BE2C (cell line): ENCODE data around the gene DCTN1.
"Not testable (repeated sequence)": the region's sequence is repeated elsewhere in the genome, so short reads cannot be mapped to it uniquely, and the experiment has no call there.

Experiments used
- DNase-seq: peaks from one replicate; pipeline ENCODE4 v3.0.0-alpha.2; 2020
- H3K27me3 ChIP-seq: fragments of 250-450 bp; sonication (Bioruptor Pico); 2 replicates; pipeline ENCODE4 v1.5.1; 2020; ENCODE audit warnings: mild to moderate bottlenecking
- H3K36me3 ChIP-seq: fragments of 250-450 bp; sonication (Bioruptor Pico); 2 replicates; pipeline ENCODE4 v1.5.1; 2020; ENCODE audit warnings: mild to moderate bottlenecking
- H3K4me1 ChIP-seq: fragments of 250-450 bp; sonication (Bioruptor Pico); 2 replicates; pipeline ENCODE4 v1.5.1; 2020
- H3K4me3 ChIP-seq: 2 replicates; pipeline ENCODE4 v1.5.1; 2011; ENCODE audit warnings: low read depth, low read length
- H3K9me3 ChIP-seq: fragments of 250-450 bp; sonication (Bioruptor Pico); 2 replicates; pipeline ENCODE4 v1.5.1; 2020
- TF ChIP-seq, protein P1 (sequence below): IDR thresholded peaks from 2 replicates; pipeline ENCODE4 v1.5.1; 2012; ENCODE audit warnings: mild to moderate bottlenecking, low read depth, low read length

DCTN1 gene

GRCh38 chr2:74345272-74345943 is 34.7 kb downstream of the DCTN1 start:
- no peaks in the 10 kb centered on the region for H3K36me3 ChIP-seq
- H3K9me3 ChIP-seq: no peaks in the 10 kb centered on the region
- no peak overlapping the region for H3K4me3 ChIP-seq
- DNase-seq: no peak
- TF ChIP-seq, protein P1, sequence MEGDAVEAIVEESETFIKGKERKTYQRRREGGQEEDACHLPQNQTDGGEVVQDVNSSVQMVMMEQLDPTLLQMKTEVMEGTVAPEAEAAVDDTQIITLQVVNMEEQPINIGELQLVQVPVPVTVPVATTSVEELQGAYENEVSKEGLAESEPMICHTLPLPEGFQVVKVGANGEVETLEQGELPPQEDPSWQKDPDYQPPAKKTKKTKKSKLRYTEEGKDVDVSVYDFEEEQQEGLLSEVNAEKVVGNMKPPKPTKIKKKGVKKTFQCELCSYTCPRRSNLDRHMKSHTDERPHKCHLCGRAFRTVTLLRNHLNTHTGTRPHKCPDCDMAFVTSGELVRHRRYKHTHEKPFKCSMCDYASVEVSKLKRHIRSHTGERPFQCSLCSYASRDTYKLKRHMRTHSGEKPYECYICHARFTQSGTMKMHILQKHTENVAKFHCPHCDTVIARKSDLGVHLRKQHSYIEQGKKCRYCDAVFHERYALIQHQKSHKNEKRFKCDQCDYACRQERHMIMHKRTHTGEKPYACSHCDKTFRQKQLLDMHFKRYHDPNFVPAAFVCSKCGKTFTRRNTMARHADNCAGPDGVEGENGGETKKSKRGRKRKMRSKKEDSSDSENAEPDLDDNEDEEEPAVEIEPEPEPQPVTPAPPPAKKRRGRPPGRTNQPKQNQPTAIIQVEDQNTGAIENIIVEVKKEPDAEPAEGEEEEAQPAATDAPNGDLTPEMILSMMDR: no peak
- no peaks in the 10 kb centered on the region for H3K4me1 ChIP-seq
- no peaks in the 10 kb centered on the region for H3K27me3 ChIP-seq

- no peaks in the 10 kb centered on the region for H3K9me3 ChIP-seq
- H3K36me3 ChIP-seq: no peaks in the 10 kb centered on the region
- H3K27me3 ChIP-seq: no peaks in the 10 kb centered on the region
- no peaks in the 10 kb centered on the region for H3K4me1 ChIP-seq
- no peak for DNase-seq
- H3K4me3 ChIP-seq: no peak within 1 kb of the TSS
- TF ChIP-seq, protein P1: no peak
Measured at GRCh38 chr2:74343316-74343715, 36.8 kb downstream of the DCTN1 start, which contains the start of gene SLC4A5. Gene SLC4A5, minus strand, starts transcription at chr2:74343416. Its CDS starts 28,393 bp downstream, at chr2:74315023.

- not testable (repeated sequence) for H3K4me3 ChIP-seq, H3K9me3 ChIP-seq, H3K4me1 ChIP-seq, DNase-seq, H3K27me3 ChIP-seq, H3K36me3 ChIP-seq
Measured at GRCh38 chr2:74336227-74336626, 43.9 kb downstream of the DCTN1 start.

DNA sequence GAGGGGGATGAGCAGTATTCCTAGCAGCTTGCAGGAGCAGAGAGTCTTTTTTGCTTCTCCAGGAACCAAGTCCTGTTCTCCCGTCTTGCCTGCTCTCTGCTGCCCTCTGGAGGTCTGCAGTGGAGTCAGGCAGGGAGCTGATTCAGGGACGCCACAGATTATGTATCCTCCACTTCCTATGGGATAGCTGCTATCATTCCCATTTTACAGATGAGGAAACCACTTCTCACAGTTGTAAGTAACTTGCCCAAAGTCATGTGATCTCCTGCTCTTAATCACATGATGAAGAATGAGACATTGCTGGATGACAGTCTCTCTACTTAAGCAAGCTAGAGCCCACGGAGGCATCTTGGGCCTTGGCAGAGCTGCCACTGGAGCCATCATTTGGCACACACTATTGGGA is 45.2 kb downstream of the DCTN1 start:
- H3K36me3 ChIP-seq: no peaks in the 10 kb centered on the region
- H3K9me3 ChIP-seq: no peaks in the 10 kb centered on the region
- no peak overlapping the region for H3K4me3 ChIP-seq
- H3K27me3 ChIP-seq: no peaks in the 10 kb centered on the region
- DNase-seq: peak; percentile 67
- TF ChIP-seq, protein P1: peak; percentile 81
- H3K4me1 ChIP-seq: no peaks in the 10 kb centered on the region

DNA sequence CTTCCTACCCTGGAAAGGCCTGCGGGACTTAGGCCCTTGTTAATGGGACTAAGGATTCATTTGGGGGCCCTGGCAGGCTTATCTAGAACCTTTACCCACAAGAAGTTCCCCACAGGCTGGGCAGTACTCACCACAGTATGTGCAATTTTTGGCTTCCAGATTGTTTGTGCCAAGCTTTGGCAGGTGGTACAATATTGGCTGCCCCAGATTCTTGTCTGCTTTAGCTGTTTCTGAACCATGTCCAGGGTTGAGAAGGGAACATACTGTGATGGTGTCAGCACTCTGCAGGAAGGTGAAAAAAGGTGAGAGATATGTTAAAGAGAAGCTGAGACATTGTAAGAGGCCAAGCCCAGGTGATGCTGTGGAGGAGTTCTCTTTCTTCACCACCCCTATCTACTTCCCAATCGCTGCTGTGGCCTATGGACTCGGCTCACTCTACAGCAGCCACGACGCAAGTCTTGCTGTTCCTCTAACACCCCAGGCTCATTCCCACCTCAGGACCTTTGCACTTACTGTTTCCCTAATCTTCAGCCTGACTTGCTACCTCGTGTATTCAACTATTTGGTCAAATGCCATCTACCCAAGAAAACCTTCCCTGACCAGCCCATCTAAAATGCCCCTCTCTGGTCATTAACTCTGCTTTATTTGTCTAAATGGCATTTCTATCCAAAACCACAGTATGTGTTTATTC is 46.1 kb downstream of the DCTN1 start:
- no peaks in the 10 kb centered on the region for H3K27me3 ChIP-seq
- no peaks in the 10 kb centered on the region for H3K9me3 ChIP-seq
- H3K4me3 ChIP-seq: no peak overlapping the region
- no peak for DNase-seq
- no peaks in the 10 kb centered on the region for H3K36me3 ChIP-seq
- TF ChIP-seq, protein P1: no peak
- no peaks in the 10 kb centered on the region for H3K4me1 ChIP-seq

DNA sequence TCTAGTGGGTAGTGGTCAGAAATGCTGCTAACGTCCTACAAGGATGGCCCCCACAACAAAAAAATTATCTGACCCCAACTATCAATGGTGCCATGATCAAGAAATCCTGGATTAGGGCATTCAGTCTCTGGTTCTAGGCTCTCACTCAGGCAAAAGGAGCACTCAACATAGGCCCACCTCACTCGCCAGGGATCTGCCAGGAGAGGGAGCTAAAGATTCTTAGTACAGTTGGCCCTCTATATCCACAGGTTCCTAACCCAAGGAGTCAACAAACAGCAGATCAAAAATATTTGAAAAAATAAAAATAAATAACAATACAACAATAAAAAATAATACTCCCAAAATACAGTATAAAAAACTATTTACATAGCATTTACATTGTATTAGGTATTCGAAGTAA is 46.9 kb downstream of the DCTN1 start:
- Histone ChIP-seq H3K4me1 (no peaks in the 10 kb centered on the region), H3K36me3 (no peaks in the 10 kb centered on the region), H3K27me3 (no peaks in the 10 kb centered on the region), H3K4me3 (no peak overlapping the region), H3K9me3 (no peaks in the 10 kb centered on the region)
- peak; percentile 31 for DNase-seq
- TF ChIP-seq, protein P1: peak; percentile 57
